CD8-positive, alpha-beta memory T cell (primary cell): ENCODE data around the gene DDX39B. TPM values are rescaled to one million over a fixed set of nuclear protein-coding genes. Genes with fewer than 3 reads are reported as not detected.

Experiments
- CTCF ChIA-PET: fragments of 350-600 bp; sonication (Branson Sonifier 250); formaldehyde crosslinking; loops from one replicate; lab custom pipeline; 2021; ENCODE audit warnings: antibody characterized with exemption; lab: Charles Lee
- POLR2A ChIA-PET: fragments of 350-600 bp; sonication (Branson Sonifier 250); formaldehyde crosslinking; loops from one replicate; lab custom pipeline; 2021; ENCODE audit warnings: antibody characterized with exemption; lab: Charles Lee
- DNase-seq, 5 donors: peaks; one replicate each; pipeline versions ENCODE4 v3.0.0 to v3.0.0-alpha.2; 2020 to 2022; ENCODE audit warnings: mixed read lengths in 1 of 5
- H3K27ac ChIP-seq: one replicate; pipeline ENCODE4 v1.7.0; 2013; ENCODE audit warnings: low read depth, mild to moderate bottlenecking, low read length, moderate library complexity
- H3K27me3 ChIP-seq: 2 replicates; pipeline ENCODE4 v1.7.0; 2013; ENCODE audit warnings: low read length, mild to moderate bottlenecking; ENCODE audit not compliant: insufficient read depth, poor library complexity, severe bottlenecking
- H3K36me3 ChIP-seq: 2 replicates; pipeline ENCODE4 v1.7.0; 2013; ENCODE audit warnings: mild to moderate bottlenecking, low read length, moderate library complexity; ENCODE audit not compliant: insufficient read depth
- H3K4me1 ChIP-seq: 2 replicates; pipeline ENCODE4 v1.7.0; 2013; ENCODE audit warnings: mild to moderate bottlenecking, low read length, moderate library complexity; ENCODE audit not compliant: insufficient read depth
- H3K4me3 ChIP-seq: 2 replicates; pipeline ENCODE4 v1.7.0; 2013; ENCODE audit warnings: mild to moderate bottlenecking, low read length
- H3K9me3 ChIP-seq: 2 replicates; pipeline ENCODE4 v1.7.0; 2013; ENCODE audit warnings: mild to moderate bottlenecking, low read length
- H3K27ac Mint-ChIP-seq, 8 donors: one replicate each; pipeline ENCODE4 v1.8.0; 2020 to 2021; ENCODE audit warnings: mixed read lengths in 8 of 8, mild to moderate bottlenecking in 6 of 8, inconsistent platforms in 3 of 8, moderate library complexity in 3 of 8
- H3K27me3 Mint-ChIP-seq, 2 donors: one replicate each; pipeline ENCODE4 v1.8.0; 2020 to 2021; ENCODE audit warnings: mixed read lengths in 2 of 2, mild to moderate bottlenecking in 1 of 2, moderate library complexity in 1 of 2
- H3K36me3 Mint-ChIP-seq, 3 donors: one replicate each; pipeline ENCODE4 v1.8.0; 2020 to 2021; ENCODE audit warnings: mixed read lengths in 3 of 3, inconsistent platforms in 1 of 3, mild to moderate bottlenecking in 1 of 3
- H3K4me1 Mint-ChIP-seq, 3 donors: one replicate each; pipeline ENCODE4 v1.8.0; 2020 to 2021; ENCODE audit warnings: mixed read lengths in 3 of 3, inconsistent platforms in 1 of 3, mild to moderate bottlenecking in 1 of 3
- H3K4me3 Mint-ChIP-seq, 7 donors: one replicate each; pipeline ENCODE4 v1.8.0; 2020 to 2021; ENCODE audit warnings: mixed read lengths in 7 of 7, mild to moderate bottlenecking in 6 of 7, moderate library complexity in 4 of 7, inconsistent platforms in 2 of 7
- H3K9me3 Mint-ChIP-seq, 5 donors: one replicate each; pipeline ENCODE4 v1.8.0; 2020 to 2022; ENCODE audit warnings: mixed read lengths in 5 of 5, mild to moderate bottlenecking in 3 of 5, moderate library complexity in 2 of 5, inconsistent platforms in 1 of 5
- polyA plus RNA-seq: library from polyadenylated mRNA; unstranded; fragments of 300-500 nt; fragmentation: Illumina TruSeq; gene quantifications from one replicate; pipeline ENCODE4 v1.2.3, GENCODE V29; 2021
- total RNA-seq, 2 experiments: library from RNA; stranded (reverse); gene quantifications; one replicate each; pipeline ENCODE4 v1.2.3, GENCODE V29; 2021

DDX39B gene
- total and polyA plus RNA-seq, 3 experiments from 2014 or later: 85.7 to 658 (median 643) TPM

- ChIA-PET CTCF (interaction anchor here (17.7 to 19.7 kb wide), 2 partner anchors 13 to 23 kb away, joined by 576 to 692 read pairs; partner anchors contain the start of genes ATP6V1G2, DDX39B, LST1 and LTA), POLR2A (interaction anchor here (2.1 to 7.6 kb wide), 4 partner anchors 9 to 20 kb away, joined by 9 to 91 read pairs (median 26); partner anchors contain the start of gene NCR3)
- H3K36me3 Mint-ChIP-seq: peaks cover 14 to 60% (median 16%) of the 10 kb centered on the region in 3 donors
- H3K9me3 ChIP-seq: no peaks in the 10 kb centered on the region
- H3K4me3 ChIP-seq: no peak overlapping the region
- H3K9me3 Mint-ChIP-seq: no peaks in the 10 kb centered on the region
- H3K4me1 ChIP-seq: peaks cover 77% of the 10 kb centered on the region
- no peak for DNase-seq
- H3K27ac ChIP-seq: no peak overlapping the region
- no peaks in the 10 kb centered on the region for H3K27me3 Mint-ChIP-seq
- no peaks in the 10 kb centered on the region for H3K27me3 ChIP-seq
- peaks cover 77 to 88% (median 81%) of the 10 kb centered on the region in 3 donors for H3K4me1 Mint-ChIP-seq
- peak overlapping the region; percentile 98 to 100 (median 100) for H3K4me3 Mint-ChIP-seq
- H3K27ac Mint-ChIP-seq: peak overlapping the region; percentile 73 to 100 (median 94)
- H3K36me3 ChIP-seq: peaks cover 5% of the 10 kb centered on the region
These were observed 37.3 kb upstream of the DDX39B start for GRCh38 chr6:31579119-31579505.

GRCh38 chr6:31578184-31579118, 36.6 kb upstream of the DDX39B start:
- peaks cover 0 to 1% of the 10 kb centered on the region in 2 donors for H3K27me3 Mint-ChIP-seq
- H3K27ac Mint-ChIP-seq: peak overlapping the region; percentile 73 to 99 (median 92)
- H3K9me3 ChIP-seq: no peaks in the 10 kb centered on the region
- ChIA-PET CTCF (interaction anchor here (1.7 to 19.7 kb wide), 3 partner anchors 14 to 84 kb away, joined by 6 to 692 read pairs (median 576); partner anchors contain the start of genes ATP6V1G2, DDX39B, LST1 and LTA), POLR2A (interaction anchor here (1.4 to 7.6 kb wide), 5 partner anchors 8 to 19 kb away, joined by 7 to 91 read pairs (median 9); partner anchors contain the start of gene NCR3)
- H3K4me3 ChIP-seq: no peak overlapping the region
- peaks cover 14 to 60% (median 16%) of the 10 kb centered on the region in 3 donors for H3K36me3 Mint-ChIP-seq
- no peaks in the 10 kb centered on the region for H3K9me3 Mint-ChIP-seq
- H3K27ac ChIP-seq: peak overlapping the region; percentile 13
- peaks cover 78 to 89% (median 81%) of the 10 kb centered on the region in 3 donors for H3K4me1 Mint-ChIP-seq
- peak overlapping the region; percentile 98 to 100 (median 100) for H3K4me3 Mint-ChIP-seq
- H3K36me3 ChIP-seq: peaks cover 5% of the 10 kb centered on the region
- no peaks in the 10 kb centered on the region for H3K27me3 ChIP-seq
- H3K4me1 ChIP-seq: peaks cover 77% of the 10 kb centered on the region
- DNase-seq: no peak

DNA sequence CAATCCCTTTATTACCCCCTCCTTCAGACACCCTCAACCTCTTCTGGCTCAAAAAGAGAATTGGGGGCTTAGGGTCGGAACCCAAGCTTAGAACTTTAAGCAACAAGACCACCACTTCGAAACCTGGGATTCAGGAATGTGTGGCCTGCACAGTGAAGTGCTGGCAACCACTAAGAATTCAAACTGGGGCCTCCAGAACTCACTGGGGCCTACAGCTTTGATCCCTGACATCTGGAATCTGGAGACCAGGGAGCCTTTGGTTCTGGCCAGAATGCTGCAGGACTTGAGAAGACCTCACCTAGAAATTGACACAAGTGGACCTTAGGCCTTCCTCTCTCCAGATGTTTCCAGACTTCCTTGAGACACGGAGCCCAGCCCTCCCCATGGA, 35.8 kb upstream of the DDX39B start:
- Histone ChIP-seq H3K9me3 (no peaks in the 10 kb centered on the region), H3K27me3 (no peaks in the 10 kb centered on the region), H3K27ac (peak overlapping the region; percentile 60), H3K36me3 (peaks cover 5% of the 10 kb centered on the region), H3K4me1 (peaks cover 77% of the 10 kb centered on the region), H3K4me3 (peak overlapping the region; percentile 82)
- Mint-ChIP-seq H3K4me1 (peaks cover 80 to 90% (median 83%) of the 10 kb centered on the region in 3 donors), H3K27me3 (peaks cover 0 to 1% of the 10 kb centered on the region in 2 donors), H3K9me3 (peaks cover 0 to under 1% (median 0%) of the 10 kb centered on the region in 5 donors), H3K27ac (peak overlapping the region; percentile 92 to 100 (median 100)), H3K36me3 (peaks cover 14 to 56% (median 16%) of the 10 kb centered on the region in 3 donors), H3K4me3 (peak overlapping the region; percentile 98 to 100 (median 100))
- POLR2A ChIA-PET: interaction anchor here (0.6 to 7.6 kb wide), 11 partner anchors 9 to 325 kb away, joined by 3 to 42 read pairs (median 4); partner anchors contain the start of genes MPIG6B and NCR3
- CTCF ChIA-PET: interaction anchor here (1.7 to 19.7 kb wide), 3 partner anchors 15 to 83 kb away, joined by 6 to 692 read pairs (median 576); partner anchors contain the start of genes ATP6V1G2, DDX39B, LST1 and LTA
- no peak for DNase-seq

DNA sequence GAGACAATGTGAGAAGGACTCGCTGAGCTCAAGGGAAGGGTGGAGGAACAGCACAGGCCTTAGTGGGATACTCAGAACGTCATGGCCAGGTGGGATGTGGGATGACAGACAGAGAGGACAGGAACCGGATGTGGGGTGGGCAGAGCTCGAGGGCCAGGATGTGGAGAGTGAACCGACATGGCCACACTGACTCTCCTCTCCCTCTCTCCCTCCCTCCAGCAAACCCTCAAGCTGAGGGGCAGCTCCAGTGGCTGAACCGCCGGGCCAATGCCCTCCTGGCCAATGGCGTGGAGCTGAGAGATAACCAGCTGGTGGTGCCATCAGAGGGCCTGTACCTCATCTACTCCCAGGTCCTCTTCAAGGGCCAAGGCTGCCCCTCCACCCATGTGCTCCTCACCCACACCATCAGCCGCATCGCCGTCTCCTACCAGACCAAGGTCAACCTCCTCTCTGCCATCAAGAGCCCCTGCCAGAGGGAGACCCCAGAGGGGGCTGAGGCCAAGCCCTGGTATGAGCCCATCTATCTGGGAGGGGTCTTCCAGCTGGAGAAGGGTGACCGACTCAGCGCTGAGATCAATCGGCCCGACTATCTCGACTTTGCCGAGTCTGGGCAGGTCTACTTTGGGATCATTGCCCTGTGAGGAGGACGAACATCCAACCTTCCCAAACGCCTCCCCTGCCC, 35.2 kb upstream of the DDX39B start:
- no peaks in the 10 kb centered on the region for H3K27me3 ChIP-seq
- H3K36me3 ChIP-seq: peaks cover 5% of the 10 kb centered on the region
- Mint-ChIP-seq H3K36me3 (peaks cover 14 to 55% (median 16%) of the 10 kb centered on the region in 3 donors), H3K4me1 (peaks cover 82 to 90% (median 84%) of the 10 kb centered on the region in 3 donors), H3K9me3 (peaks cover 0 to 2% (median 0%) of the 10 kb centered on the region in 5 donors), H3K27me3 (peaks cover 0 to 1% of the 10 kb centered on the region in 2 donors), H3K4me3 (peak overlapping the region; percentile 98 to 100 (median 100)), H3K27ac (peak overlapping the region; percentile 92 to 100 (median 100))
- H3K9me3 ChIP-seq: no peaks in the 10 kb centered on the region
- H3K27ac ChIP-seq: peak overlapping the region; percentile 60
- DNase-seq: peak in 4 of 5 donors; percentile 45 to 69 (median 59)
- CTCF ChIA-PET: interaction anchor here (0.8 to 19.7 kb wide), 4 partner anchors 15 to 253 kb away, joined by 6 to 692 read pairs (median 292); partner anchors contain the start of genes ATP6V1G2, DDX39B, LST1 and LTA
- peaks cover 76% of the 10 kb centered on the region for H3K4me1 ChIP-seq
- H3K4me3 ChIP-seq: peak overlapping the region; percentile 82
- POLR2A ChIA-PET: interaction anchor here (0.6 to 7.6 kb wide), 16 partner anchors 9 to 325 kb away, joined by 3 to 42 read pairs (median 4); partner anchors contain the start of genes LST1, MPIG6B and NCR3

DNA sequence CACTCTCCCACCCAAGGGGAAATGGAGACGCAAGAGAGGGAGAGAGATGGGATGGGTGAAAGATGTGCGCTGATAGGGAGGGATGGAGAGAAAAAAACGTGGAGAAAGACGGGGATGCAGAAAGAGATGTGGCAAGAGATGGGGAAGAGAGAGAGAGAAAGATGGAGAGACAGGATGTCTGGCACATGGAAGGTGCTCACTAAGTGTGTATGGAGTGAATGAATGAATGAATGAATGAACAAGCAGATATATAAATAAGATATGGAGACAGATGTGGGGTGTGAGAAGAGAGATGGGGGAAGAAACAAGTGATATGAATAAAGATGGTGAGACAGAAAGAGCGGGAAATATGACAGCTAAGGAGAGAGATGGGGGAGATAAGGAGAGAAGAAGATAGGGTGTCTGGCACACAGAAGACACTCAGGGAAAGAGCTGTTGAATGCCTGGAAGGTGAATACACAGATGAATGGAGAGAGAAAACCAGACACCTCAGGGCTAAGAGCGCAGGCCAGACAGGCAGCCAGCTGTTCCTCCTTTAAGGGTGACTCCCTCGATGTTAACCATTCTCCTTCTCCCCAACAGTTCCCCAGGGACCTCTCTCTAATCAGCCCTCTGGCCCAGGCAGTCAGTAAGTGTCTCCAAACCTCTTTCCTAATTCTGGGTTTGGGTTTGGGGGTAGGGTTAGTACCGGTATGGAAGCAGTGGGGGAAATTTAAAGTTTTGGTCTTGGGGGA, 34.3 kb upstream of the DDX39B start:
- H3K36me3 Mint-ChIP-seq: peaks cover 12 to 49% (median 13%) of the 10 kb centered on the region in 3 donors
- H3K9me3 ChIP-seq: no peaks in the 10 kb centered on the region
- peak overlapping the region; percentile 92 to 100 (median 100) for H3K27ac Mint-ChIP-seq
- peak overlapping the region; percentile 98 to 100 (median 100) for H3K4me3 Mint-ChIP-seq
- ChIA-PET POLR2A (interaction anchor here (0.6 to 7.6 kb wide), 11 partner anchors 10 to 250 kb away, joined by 3 to 42 read pairs (median 5); partner anchors contain the start of gene LST1), CTCF (interaction anchor here (0.8 to 19.7 kb wide), 3 partner anchors 16 to 254 kb away, joined by 7 to 692 read pairs (median 576); partner anchors contain the start of genes ATP6V1G2, DDX39B, LST1 and LTA)
- no peaks in the 10 kb centered on the region for H3K27me3 ChIP-seq
- H3K4me1 Mint-ChIP-seq: peaks cover 87 to 95% (median 93%) of the 10 kb centered on the region in 3 donors
- H3K27me3 Mint-ChIP-seq: peaks cover 0 to 1% of the 10 kb centered on the region in 2 donors
- H3K4me3 ChIP-seq: peak overlapping the region; percentile 82
- H3K36me3 ChIP-seq: peaks cover 5% of the 10 kb centered on the region
- peak overlapping the region; percentile 60 for H3K27ac ChIP-seq
- no peak for DNase-seq
- H3K4me1 ChIP-seq: peaks cover 85% of the 10 kb centered on the region
- H3K9me3 Mint-ChIP-seq: peaks cover 0 to 2% (median 0%) of the 10 kb centered on the region in 5 donors

- no peaks in the 10 kb centered on the region for H3K27me3 ChIP-seq
- H3K9me3 ChIP-seq: no peaks in the 10 kb centered on the region
- ChIA-PET POLR2A (interaction anchor here (0.6 to 2.2 kb wide), 7 partner anchors 12 to 34 kb away, joined by 3 to 13 read pairs (median 4); partner anchors contain the start of gene DDX39B), CTCF (interaction anchor here (17.7 to 19.7 kb wide), 2 partner anchors 17 to 19 kb away, joined by 576 to 692 read pairs; partner anchors contain the start of genes ATP6V1G2, DDX39B, LST1 and LTA)
- peaks cover 5% of the 10 kb centered on the region for H3K36me3 ChIP-seq
- Mint-ChIP-seq H3K4me1 (peaks cover 89 to 98% (median 98%) of the 10 kb centered on the region in 3 donors), H3K27me3 (peaks cover 0 to 1% of the 10 kb centered on the region in 2 donors), H3K36me3 (peaks cover 9 to 42% (median 10%) of the 10 kb centered on the region in 3 donors), H3K9me3 (peaks cover 0 to 2% (median 0%) of the 10 kb centered on the region in 5 donors), H3K27ac (peak within 1 kb of the TSS; percentile 92 to 100 (median 100)), H3K4me3 (peak within 1 kb of the TSS; percentile 98 to 100 (median 100))
- peak within 1 kb of the TSS; percentile 60 for H3K27ac ChIP-seq
- peak in 4 of 5 donors; percentile 64 to 79 (median 72) for DNase-seq
- peak within 1 kb of the TSS; percentile 82 for H3K4me3 ChIP-seq
- H3K4me1 ChIP-seq: peaks cover 89% of the 10 kb centered on the region
These were observed 33.6 kb upstream of the DDX39B start, which contains the start of gene TNF for GRCh38 chr6:31575335-31575901. Gene TNF, plus strand, starts transcription at chr6:31575565. Its CDS starts 177 bp downstream, at chr6:31575742.
